Endothelial cell of umbilical vein (primary cell): ENCODE measurements around the gene STARD9. TPM values are rescaled to one million over a fixed set of nuclear protein-coding genes. Genes with fewer than 3 reads are reported as not detected.

Experiments
- BruUV-seq: library from RNA; stranded (reverse); fragments of 400-500 nt; replicated peaks from 2 replicates; lab custom pipeline; 2021; lab: Mats Ljungman, UMichigan
- CTCF ChIA-PET: fragments of 300-600, 350-600 bp; sonication (Branson Sonifier 250); formaldehyde crosslinking; loops from one replicate; lab custom pipeline; 2021; ENCODE audit warnings: antibody characterized with exemption, inconsistent platforms; lab: Charles Lee
- POLR2A ChIA-PET: fragments of 300-600, 350-600 bp; sonication (Branson Sonifier 250); formaldehyde crosslinking; loops from one replicate; lab custom pipeline; 2021; ENCODE audit warnings: antibody characterized with exemption, inconsistent platforms; lab: Charles Lee
- DNase-seq: peaks from one replicate; pipeline ENCODE4 v3.0.0-alpha.2; 2011; ENCODE audit warnings: low read depth, low spot score
- FAIRE-seq: peaks from 2 replicates; lab custom pipeline; 2011; peaks lifted over from hg19 to GRCh38; lab: Jason Lieb, UNC
- H2AFZ ChIP-seq: 2 replicates; pipeline ENCODE4 v1.6.0; 2012; ENCODE audit warnings: low read depth, low read length, control low read depth, inconsistent platforms
- H3K27ac ChIP-seq: 2 replicates; pipeline ENCODE4 v1.5.1; 2011; ENCODE audit warnings: low read depth, mild to moderate bottlenecking, control low read depth, low read length, moderate library complexity; ENCODE audit not compliant: insufficient read depth
- H3K27me3 ChIP-seq, 2 experiments: 2 replicates each; pipeline versions ENCODE4 v1.6.0 to v1.6.1; 2011; ENCODE audit warnings: low read length in 2 of 2, mixed read lengths in 1 of 2; ENCODE audit not compliant: control insufficient read depth in 2 of 2, insufficient read depth in 2 of 2
- H3K36me3 ChIP-seq, 2 experiments: 2 replicates in 1 of 2; 3 replicates in 1 of 2; pipeline ENCODE4 v1.5.1; 2011; ENCODE audit warnings: low read length in 2 of 2, mild to moderate bottlenecking in 1 of 2, moderate library complexity in 1 of 2; ENCODE audit not compliant: control insufficient read depth in 2 of 2, insufficient read depth in 2 of 2; ENCODE audit errors: extremely low read depth in 1 of 2
- H3K4me1 ChIP-seq: 3 replicates; pipeline ENCODE4 v1.5.1; 2011; ENCODE audit warnings: mild to moderate bottlenecking, low read length; ENCODE audit not compliant: control insufficient read depth, insufficient read depth; ENCODE audit errors: extremely low read depth
- H3K4me2 ChIP-seq: 2 replicates; pipeline ENCODE4 v1.6.1; 2011; ENCODE audit warnings: low read length, control low read depth, mixed read lengths; ENCODE audit not compliant: insufficient read depth
- H3K4me3 ChIP-seq, 3 experiments: fragments of 200-600 bp in 1 of 3; sonication (generic), shearing (Covaris generic) in 1 of 3; replicated peaks in 1 of 3; 2 replicates each; pipeline ENCODE4 v1.5.1; 2011 to 2016; ENCODE audit warnings: control low read depth in 3 of 3, low read length in 3 of 3, mild to moderate bottlenecking in 2 of 3, inconsistent platforms in 1 of 3, low read depth in 1 of 3, moderate library complexity in 1 of 3; ENCODE audit not compliant: insufficient read depth in 1 of 3
- H3K79me2 ChIP-seq: 2 replicates; pipeline ENCODE4 v1.6.0; 2012; ENCODE audit warnings: low read length, inconsistent platforms; ENCODE audit not compliant: control insufficient read depth, insufficient read depth
- H3K9ac ChIP-seq: replicated peaks from 2 replicates; pipeline ENCODE3; 2011; ENCODE audit warnings: low read length, control low read depth; ENCODE audit not compliant: insufficient read depth; ENCODE audit errors: extremely low read depth
- H3K9me1 ChIP-seq: replicated peaks from 3 replicates; pipeline ENCODE4 v1.6.0; 2011; ENCODE audit warnings: mild to moderate bottlenecking, low read length; ENCODE audit not compliant: control insufficient read depth, insufficient read depth; ENCODE audit errors: extremely low read depth
- H3K9me3 ChIP-seq: replicated peaks from 2 replicates; pipeline ENCODE4 v1.5.1; 2012; ENCODE audit warnings: low read length, inconsistent platforms; ENCODE audit not compliant: control insufficient read depth, insufficient read depth
- H4K20me1 ChIP-seq: replicated peaks from 2 replicates; pipeline ENCODE3; 2011; ENCODE audit warnings: mild to moderate bottlenecking, low read length; ENCODE audit not compliant: control insufficient read depth, insufficient read depth; ENCODE audit errors: extremely low read depth
- EZH2 ChIP-seq: IDR thresholded peaks from 2 replicates; pipeline ENCODE4 v1.6.1; 2012; ENCODE audit warnings: borderline replicate concordance, low read depth, mild to moderate bottlenecking, moderate library complexity, low read length, inconsistent platforms; ENCODE audit not compliant: severe bottlenecking
- FOS ChIP-seq: IDR thresholded peaks from 2 replicates; pipeline ENCODE4 v1.6.1; 2011; ENCODE audit warnings: mild to moderate bottlenecking, low read length, moderate library complexity, borderline replicate concordance; ENCODE audit not compliant: insufficient read depth
- GATA2 ChIP-seq: IDR thresholded peaks from 2 replicates; pipeline ENCODE4 v1.7.0; 2011; ENCODE audit warnings: low read depth, mild to moderate bottlenecking, moderate library complexity, mixed read lengths, low read length; ENCODE audit not compliant: insufficient read length, insufficient read depth
- JUN ChIP-seq: IDR thresholded peaks from 2 replicates; pipeline ENCODE4 v1.6.1; 2011; ENCODE audit warnings: borderline replicate concordance, low read depth; ENCODE audit not compliant: insufficient read length, insufficient read depth
- MYC ChIP-seq: IDR thresholded peaks from one replicate; pipeline ENCODE4 v1.6.1; 2011; ENCODE audit warnings: mild to moderate bottlenecking, low read depth, low read length
- POLR2A ChIP-seq: IDR thresholded peaks from 2 replicates; pipeline ENCODE4 v1.6.1; 2012; ENCODE audit warnings: low read depth, mild to moderate bottlenecking, control low read depth, low read length
- POLR2AphosphoS5 ChIP-seq: IDR thresholded peaks from 2 replicates; pipeline ENCODE4 v1.6.1; 2012; ENCODE audit warnings: low read depth, mild to moderate bottlenecking, control low read depth, low read length, moderate library complexity; ENCODE audit not compliant: insufficient read depth
- dilution Hi-C: fragments of 300-500 bp; cut with MboI; formaldehyde crosslinking; loops from one replicate; pipeline ENCODE4 v1.15.0; 2019; ENCODE audit warnings: low sequenced_read_pairs; ENCODE audit not compliant: extremely low pct_ligation_motif_present
- intact Hi-C: fragments of 100-400 bp; cut with micrococcal nuclease; formaldehyde crosslinking; loops from one replicate; pipeline ENCODE4 v1.10.0; 2022
- polyA plus RNA-seq, 4 experiments: library from polyadenylated mRNA; depleted of rRNA in 3 of 4; stranded (reverse) in 3 of 4; unstranded in 1 of 4; fragments of >200 nt; gene quantifications; 2 replicates each; pipeline versions ENCODE4 v1.2.1 to v1.2.3, GENCODE V29; 2011 to 2012; ENCODE audit warnings: missing spikeins in 1 of 4
- total RNA-seq: library from RNA; stranded (reverse); gene quantifications from 2 replicates; pipeline ENCODE4 v1.2.3, GENCODE V29; 2021
- TF ChIP-seq, protein P1 (sequence below): IDR thresholded peaks from 2 replicates; pipeline ENCODE4 v1.6.1; 2011; ENCODE audit not compliant: insufficient read depth, insufficient read length
- TF ChIP-seq, protein P2 (sequence below), 2 donors: IDR thresholded peaks; 1 replicate in 1 of 2; 2 replicates in 1 of 2; pipeline ENCODE4 v1.5.1; 2011; ENCODE audit warnings: low read length in 2 of 2, mild to moderate bottlenecking in 2 of 2, moderate library complexity in 2 of 2, control low read depth in 1 of 2, inconsistent platforms in 1 of 2, low read depth in 1 of 2; ENCODE audit not compliant: insufficient read depth in 1 of 2; ENCODE audit errors: extremely low read depth in 1 of 2

The STARD9 gene
- total and polyA plus RNA-seq, 2 donors (not counting 3 experiments of a cell fraction or from before 2014, with no cell fraction given): 4.6 to 17.5 TPM

DNA sequence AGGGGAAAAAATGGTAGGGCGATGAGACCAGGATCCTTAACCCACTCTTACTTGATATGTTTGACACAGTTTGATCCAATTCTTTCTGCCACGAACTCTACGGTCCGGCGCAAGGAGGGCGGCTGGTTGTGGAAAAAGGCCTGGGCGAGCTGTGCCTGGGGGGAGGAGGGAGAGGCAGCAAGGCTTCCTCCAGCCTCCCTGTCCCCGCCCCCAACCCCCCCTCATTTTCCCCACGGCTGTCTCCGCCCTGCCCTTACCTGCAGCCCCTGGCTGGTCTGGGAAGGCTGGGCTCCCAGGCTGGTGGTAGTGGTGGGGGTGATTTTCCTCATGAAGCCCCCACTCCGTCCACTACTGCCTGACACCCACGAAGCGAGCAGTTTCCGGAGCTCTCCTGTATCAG lies 153.6 kb downstream of the STARD9 start:
- no peak for DNase-seq
- Histone ChIP-seq H3K27me3 (no peaks in the 10 kb centered on the region), H3K4me1 (no peaks in the 10 kb centered on the region), H3K79me2 (no peaks in the 10 kb centered on the region), H3K27ac (no peak overlapping the region), H3K9ac (no peak overlapping the region), H3K4me3 (no peak overlapping the region), H3K4me2 (no peak overlapping the region), H3K9me3 (no peaks in the 10 kb centered on the region), H2AFZ (no peak overlapping the region), H3K9me1 (no peaks in the 10 kb centered on the region), H3K36me3 (peaks cover 22 to 71% of the 10 kb centered on the region in 2 experiments), H4K20me1 (no peaks in the 10 kb centered on the region)
- dilution Hi-C loops: no loop called here
- no peak for FAIRE-seq
- no peak for TF ChIP-seq GATA2
- TF ChIP-seq FOS: no peak
- TF ChIP-seq EZH2: no peak
- TF ChIP-seq JUN: no peak
- TF ChIP-seq, protein P1, sequence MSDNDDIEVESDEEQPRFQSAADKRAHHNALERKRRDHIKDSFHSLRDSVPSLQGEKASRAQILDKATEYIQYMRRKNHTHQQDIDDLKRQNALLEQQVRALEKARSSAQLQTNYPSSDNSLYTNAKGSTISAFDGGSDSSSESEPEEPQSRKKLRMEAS: no peak
- TF ChIP-seq, protein P2, sequence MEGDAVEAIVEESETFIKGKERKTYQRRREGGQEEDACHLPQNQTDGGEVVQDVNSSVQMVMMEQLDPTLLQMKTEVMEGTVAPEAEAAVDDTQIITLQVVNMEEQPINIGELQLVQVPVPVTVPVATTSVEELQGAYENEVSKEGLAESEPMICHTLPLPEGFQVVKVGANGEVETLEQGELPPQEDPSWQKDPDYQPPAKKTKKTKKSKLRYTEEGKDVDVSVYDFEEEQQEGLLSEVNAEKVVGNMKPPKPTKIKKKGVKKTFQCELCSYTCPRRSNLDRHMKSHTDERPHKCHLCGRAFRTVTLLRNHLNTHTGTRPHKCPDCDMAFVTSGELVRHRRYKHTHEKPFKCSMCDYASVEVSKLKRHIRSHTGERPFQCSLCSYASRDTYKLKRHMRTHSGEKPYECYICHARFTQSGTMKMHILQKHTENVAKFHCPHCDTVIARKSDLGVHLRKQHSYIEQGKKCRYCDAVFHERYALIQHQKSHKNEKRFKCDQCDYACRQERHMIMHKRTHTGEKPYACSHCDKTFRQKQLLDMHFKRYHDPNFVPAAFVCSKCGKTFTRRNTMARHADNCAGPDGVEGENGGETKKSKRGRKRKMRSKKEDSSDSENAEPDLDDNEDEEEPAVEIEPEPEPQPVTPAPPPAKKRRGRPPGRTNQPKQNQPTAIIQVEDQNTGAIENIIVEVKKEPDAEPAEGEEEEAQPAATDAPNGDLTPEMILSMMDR (IDR thresholded peaks at IDR 0.05; ENCODE audit: extremely low read depth in 1 of 2, insufficient read depth in 1 of 2, low read depth in 1 of 2, low read length in 2 of 2): no peak
- no peak for TF ChIP-seq POLR2A
- no peak for TF ChIP-seq POLR2AphosphoS5
- TF ChIP-seq MYC: no peak
- CTCF ChIA-PET: interaction anchor here (1.3 kb wide), 1 partner anchor 197 kb away, joined by 7 read pairs; no protein-coding TSS in a partner anchor
- POLR2A ChIA-PET: no interaction called here
- BruUV-seq: no TSS peak
- intact Hi-C loops: no loop called here
